Mesothelial cell of epicardium (in vitro differentiated cells): ENCODE data around the gene SLC25A29. TPM values are rescaled to one million over a fixed set of nuclear protein-coding genes. Genes with fewer than 3 reads are reported as not detected.
"Not testable (repeated sequence)": the region's sequence is repeated elsewhere in the genome, so short reads cannot be mapped to it uniquely, and the experiment has no call there.

ENCODE experiments used
- DNase-seq, 2 experiments: peaks; one replicate each; pipeline ENCODE4 v3.0.0; 2021; ENCODE audit warnings: low spot score in 2 of 2; ENCODE audit not compliant: unreplicated experiment in 2 of 2
- H3K27ac Mint-ChIP-seq: 2 replicates; pipeline ENCODE4 v1.8.0; 2021; ENCODE audit warnings: mixed read lengths
- H3K27me3 Mint-ChIP-seq: 2 replicates; pipeline ENCODE4 v1.8.0; 2021; ENCODE audit warnings: low read depth, mixed read lengths
- H3K36me3 Mint-ChIP-seq: 2 replicates; pipeline ENCODE4 v1.8.0; 2021; ENCODE audit warnings: mixed read lengths
- H3K4me1 Mint-ChIP-seq: 2 replicates; pipeline ENCODE4 v1.8.0; 2021; ENCODE audit warnings: mixed read lengths
- H3K4me3 Mint-ChIP-seq: 2 replicates; pipeline ENCODE4 v1.8.0; 2021; ENCODE audit warnings: mild to moderate bottlenecking, moderate library complexity, mixed read lengths
- H3K9me3 Mint-ChIP-seq: 2 replicates; pipeline ENCODE4 v1.8.0; 2021; ENCODE audit warnings: mixed read lengths
- CTCF ChIP-seq: fragments of 200-600 bp; sonication (generic); IDR thresholded peaks from one replicate; pipeline ENCODE4 v1.5.0; 2021; ENCODE audit warnings: antibody characterized with exemption; ENCODE audit not compliant: unreplicated experiment
- total RNA-seq: library from RNA; stranded (reverse); gene quantifications from 3 replicates; pipeline ENCODE4 v1.2.1, GENCODE V29; 2021

SLC25A29 gene
- total RNA-seq, 1 donor from 2014 or later, result 102 TPM

GRCh38 chr14:100297320-100298300 lies 8.6 kb downstream of the SLC25A29 start:
- peak overlapping the region; percentile 16 for H3K27ac Mint-ChIP-seq
- DNase-seq, result no peak
- H3K4me3 Mint-ChIP-seq, result no peak overlapping the region
- no peak for TF ChIP-seq CTCF
- H3K36me3 Mint-ChIP-seq, result peaks cover 1% of the 10 kb centered on the region
- H3K4me1 Mint-ChIP-seq, result no peaks in the 10 kb centered on the region
- H3K27me3 Mint-ChIP-seq, result no peaks in the 10 kb centered on the region
- no peaks in the 10 kb centered on the region for H3K9me3 Mint-ChIP-seq

GRCh38 chr14:100296729-100297128 lies 9.5 kb downstream of the SLC25A29 start:
- DNase-seq, H3K27ac Mint-ChIP-seq, H3K27me3 Mint-ChIP-seq, H3K4me1 Mint-ChIP-seq, H3K9me3 Mint-ChIP-seq, H3K36me3 Mint-ChIP-seq, H3K4me3 Mint-ChIP-seq: not testable (repeated sequence)

- Mint-ChIP-seq H3K4me3 (no peak overlapping the region), H3K4me1 (no peaks in the 10 kb centered on the region), H3K9me3 (no peaks in the 10 kb centered on the region), H3K27me3 (no peaks in the 10 kb centered on the region), H3K36me3 (no peaks in the 10 kb centered on the region), H3K27ac (no peak overlapping the region)
- DNase-seq, result no peak
- no peak for TF ChIP-seq CTCF
Observed at GRCh38 chr14:100296106-100296651, 10.1 kb downstream of the SLC25A29 start.

- H3K36me3 Mint-ChIP-seq, result peaks cover 2% of the 10 kb centered on the region
- no peak overlapping the region for H3K4me3 Mint-ChIP-seq
- H3K4me1 Mint-ChIP-seq, result no peaks in the 10 kb centered on the region
- no peak for DNase-seq
- no peak for TF ChIP-seq CTCF
- H3K9me3 Mint-ChIP-seq, result no peaks in the 10 kb centered on the region
- no peak overlapping the region for H3K27ac Mint-ChIP-seq
- H3K27me3 Mint-ChIP-seq, result no peaks in the 10 kb centered on the region
Observed at GRCh38 chr14:100295376-100296105, 10.7 kb downstream of the SLC25A29 start.

GRCh38 chr14:100294963-100295330 lies 11.3 kb downstream of the SLC25A29 start:
- Mint-ChIP-seq H3K9me3 (no peaks in the 10 kb centered on the region), H3K4me3 (no peak overlapping the region), H3K27me3 (no peaks in the 10 kb centered on the region), H3K4me1 (no peaks in the 10 kb centered on the region), H3K27ac (no peak overlapping the region), H3K36me3 (peaks cover 2% of the 10 kb centered on the region)
- DNase-seq, result no peak
- no peak for TF ChIP-seq CTCF
